ENCODE measurements around the gene POLE2. TPM values are rescaled to one million over a fixed set of nuclear protein-coding genes. Genes with fewer than 3 reads are reported as not detected.
"Not testable (repeated sequence)": the region's sequence is repeated elsewhere in the genome, so short reads cannot be mapped to it uniquely, and the experiment has no call there.

POLE2 gene
- total RNA-seq, 1 donor from 2014 or later = 66.9 TPM

DNA sequence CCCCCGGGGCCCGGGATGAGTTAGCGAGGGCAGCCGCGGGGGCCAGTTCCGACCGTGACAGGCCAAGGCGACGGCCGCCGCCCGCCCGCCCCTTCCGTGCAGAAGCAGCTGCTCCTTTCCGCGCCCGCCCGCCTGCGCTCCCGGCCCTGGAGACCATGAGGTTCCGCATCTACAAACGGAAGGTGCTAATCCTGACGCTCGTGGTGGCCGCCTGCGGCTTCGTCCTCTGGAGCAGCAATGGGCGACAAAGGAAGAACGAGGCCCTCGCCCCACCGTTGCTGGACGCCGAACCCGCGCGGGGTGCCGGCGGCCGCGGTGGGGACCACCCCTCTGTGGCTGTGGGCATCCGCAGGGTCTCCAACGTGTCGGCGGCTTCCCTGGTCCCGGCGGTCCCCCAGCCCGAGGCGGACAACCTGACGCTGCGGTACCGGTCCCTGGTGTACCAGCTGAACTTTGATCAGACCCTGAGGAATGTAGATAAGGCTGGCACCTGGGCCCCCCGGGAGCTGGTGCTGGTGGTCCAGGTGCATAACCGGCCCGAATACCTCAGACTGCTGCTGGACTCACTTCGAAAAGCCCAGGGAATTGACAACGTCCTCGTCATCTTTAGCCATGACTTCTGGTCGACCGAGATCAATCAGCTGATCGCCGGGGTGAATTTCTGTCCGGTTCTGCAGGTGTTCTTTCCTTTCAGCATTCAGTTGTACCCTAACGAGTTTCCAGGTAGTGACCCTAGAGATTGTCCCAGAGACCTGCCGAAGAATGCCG lies 66.7 kb downstream of the POLE2 start:
- H3K9me3 Mint-ChIP-seq = no peaks in the 10 kb centered on the region
- peaks cover 34% of the 10 kb centered on the region for H3K4me1 Mint-ChIP-seq
- H3K36me3 ChIP-seq = peaks cover 22% of the 10 kb centered on the region
- peak; percentile 79 for DNase-seq (ENCODE audit: low spot score)
- peaks cover 51% of the 10 kb centered on the region for H3F3A ChIP-seq (ENCODE audit: low read depth)
- H3K79me2 ChIP-seq (ENCODE audit: low read depth) = peaks cover 69% of the 10 kb centered on the region
- TF ChIP-seq EZH2phosphoT487 (IDR thresholded peaks at IDR 0.05) = peak; percentile 23
- TF ChIP-seq, protein P1, sequence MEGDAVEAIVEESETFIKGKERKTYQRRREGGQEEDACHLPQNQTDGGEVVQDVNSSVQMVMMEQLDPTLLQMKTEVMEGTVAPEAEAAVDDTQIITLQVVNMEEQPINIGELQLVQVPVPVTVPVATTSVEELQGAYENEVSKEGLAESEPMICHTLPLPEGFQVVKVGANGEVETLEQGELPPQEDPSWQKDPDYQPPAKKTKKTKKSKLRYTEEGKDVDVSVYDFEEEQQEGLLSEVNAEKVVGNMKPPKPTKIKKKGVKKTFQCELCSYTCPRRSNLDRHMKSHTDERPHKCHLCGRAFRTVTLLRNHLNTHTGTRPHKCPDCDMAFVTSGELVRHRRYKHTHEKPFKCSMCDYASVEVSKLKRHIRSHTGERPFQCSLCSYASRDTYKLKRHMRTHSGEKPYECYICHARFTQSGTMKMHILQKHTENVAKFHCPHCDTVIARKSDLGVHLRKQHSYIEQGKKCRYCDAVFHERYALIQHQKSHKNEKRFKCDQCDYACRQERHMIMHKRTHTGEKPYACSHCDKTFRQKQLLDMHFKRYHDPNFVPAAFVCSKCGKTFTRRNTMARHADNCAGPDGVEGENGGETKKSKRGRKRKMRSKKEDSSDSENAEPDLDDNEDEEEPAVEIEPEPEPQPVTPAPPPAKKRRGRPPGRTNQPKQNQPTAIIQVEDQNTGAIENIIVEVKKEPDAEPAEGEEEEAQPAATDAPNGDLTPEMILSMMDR (IDR thresholded peaks at IDR 0.05) = no peak
- TF ChIP-seq EZH2 (IDR thresholded peaks at IDR 0.05) = peak; percentile 12
- H3K4me3 Mint-ChIP-seq = peak overlapping the region; percentile 100
- peak overlapping the region; percentile 4 for H3K9ac ChIP-seq
- H3K27ac Mint-ChIP-seq = no peak overlapping the region
- peak overlapping the region; percentile 72 for H3K4me3 ChIP-seq
- no peak overlapping the region for H3K27ac ChIP-seq
- H3K9me3 ChIP-seq (ENCODE audit: low read depth) = no peaks in the 10 kb centered on the region
- H2AFZ ChIP-seq (replicated peaks) = peak overlapping the region; percentile 17
- peaks cover 5% of the 10 kb centered on the region for H3K27me3 Mint-ChIP-seq (ENCODE audit: insufficient read depth, low read depth)
- H3K27me3 ChIP-seq = no peaks in the 10 kb centered on the region
- H3K4me2 ChIP-seq = peak overlapping the region; percentile 95
- peaks cover 22% of the 10 kb centered on the region for H3K4me1 ChIP-seq
- peaks cover 20% of the 10 kb centered on the region for H3K36me3 Mint-ChIP-seq
- H4K20me1 ChIP-seq (ENCODE audit: low read depth) = peaks cover 54% of the 10 kb centered on the region

DNA sequence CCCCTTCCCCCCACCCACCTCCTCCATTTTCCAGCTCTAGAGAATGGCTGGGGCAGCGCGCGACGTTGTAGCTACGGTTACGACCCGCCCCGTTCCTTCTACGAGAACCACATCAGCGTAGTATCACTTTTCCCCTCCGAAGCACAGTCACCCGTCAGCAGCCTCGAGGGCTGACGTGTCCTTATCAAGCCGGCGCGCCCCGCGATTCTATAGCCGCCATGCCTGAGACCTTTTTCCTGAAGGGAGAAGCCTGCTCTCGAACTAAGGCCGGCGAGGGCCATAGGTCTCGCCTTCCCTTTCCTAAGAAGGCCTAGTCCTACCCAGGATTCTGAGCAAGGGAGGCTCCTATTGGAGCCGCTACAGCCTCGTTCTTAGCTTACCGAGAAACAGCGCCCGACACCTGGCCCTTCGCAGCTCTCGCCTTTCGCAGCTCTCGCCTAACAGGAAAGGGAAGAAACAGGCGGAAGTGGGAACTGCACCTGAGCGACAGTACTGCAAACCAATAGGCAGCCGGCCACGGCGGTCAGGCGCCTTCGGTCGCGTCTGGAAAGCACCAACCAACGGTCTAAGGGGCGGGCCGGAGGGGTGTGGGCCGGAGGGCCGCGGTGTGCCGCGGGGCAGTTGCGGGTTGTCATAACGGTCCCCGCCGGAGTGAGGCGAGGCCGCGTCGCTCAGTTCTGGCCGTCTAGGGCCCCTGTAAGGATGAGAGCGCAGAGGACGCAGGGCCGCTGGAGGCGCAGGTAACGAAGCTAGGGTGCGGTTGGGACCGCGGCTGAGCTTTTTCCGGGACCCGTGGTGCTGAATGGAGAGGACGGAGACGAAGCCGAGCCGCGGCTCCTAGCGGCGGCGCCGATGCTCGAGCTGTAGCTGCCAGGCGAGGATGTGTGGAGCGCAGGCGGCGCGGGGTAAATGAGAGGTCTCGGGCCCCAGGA lies 67.6 kb downstream of the POLE2 start, which contains the start of the genes MGAT2 and RPL36AL:
Gene MGAT2, plus strand, starts transcription at position 618 of the 932 bp plus-strand sequence. CDS start 470 bp downstream, outside the sequence.
Gene RPL36AL, minus strand, starts transcription at position 445 of the 932 bp plus-strand sequence. CDS start 1,522 bp downstream, outside the sequence.
- Mint-ChIP-seq H3K9me3 (no peaks in the 10 kb centered on the region), H3K36me3 (peaks cover 23% of the 10 kb centered on the region), H3K27ac (peak within 1 kb of the TSS; percentile 95), H3K4me1 (peaks cover 34% of the 10 kb centered on the region), H3K27me3 (ENCODE audit: insufficient read depth, low read depth) (peaks cover 5% of the 10 kb centered on the region), H3K4me3 (peak within 1 kb of the TSS; percentile 100)
- Histone ChIP-seq H3K4me1 (peaks cover 22% of the 10 kb centered on the region), H3K27ac (peak within 1 kb of the TSS; percentile 88), H3K9ac (peak within 1 kb of the TSS; percentile 65), H3K4me3 (peak within 1 kb of the TSS; percentile 72), H3F3A (ENCODE audit: low read depth) (peaks cover 52% of the 10 kb centered on the region), H4K20me1 (ENCODE audit: low read depth) (peaks cover 48% of the 10 kb centered on the region), H3K4me2 (peak within 1 kb of the TSS; percentile 95), H3K36me3 (peaks cover 18% of the 10 kb centered on the region), H3K27me3 (no peaks in the 10 kb centered on the region), H3K9me3 (ENCODE audit: low read depth) (no peaks in the 10 kb centered on the region), H2AFZ (replicated peaks) (peak within 1 kb of the TSS; percentile 50), H3K79me2 (ENCODE audit: low read depth) (peaks cover 68% of the 10 kb centered on the region)
- TF ChIP-seq EZH2phosphoT487 (IDR thresholded peaks at IDR 0.05) (peak; percentile 11), EZH2 (IDR thresholded peaks at IDR 0.05) (peak; percentile 55)
- TF ChIP-seq, protein P1 (IDR thresholded peaks at IDR 0.05) = peak; percentile 40
- DNase-seq (ENCODE audit: low spot score) = peak; percentile 99

DNA sequence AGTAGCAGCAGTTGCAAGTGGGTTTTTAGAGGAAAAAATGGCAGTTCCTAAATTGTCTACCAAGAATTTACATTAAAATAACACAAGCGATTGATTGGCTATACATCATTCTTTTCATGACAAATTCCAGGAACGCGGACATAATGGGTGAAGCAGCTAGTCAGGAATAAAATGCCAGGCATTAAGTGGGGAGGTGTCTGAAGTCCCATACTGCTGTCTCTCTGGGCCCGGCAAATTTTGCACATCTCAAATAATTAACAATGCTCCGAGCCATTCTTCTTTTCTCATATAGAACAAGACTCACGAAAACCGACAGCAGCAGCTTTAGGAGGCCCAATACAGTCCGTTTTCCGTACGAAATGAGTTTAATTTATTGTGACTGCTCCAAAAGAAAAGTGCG lies 68.3 kb downstream of the POLE2 start:
- Histone ChIP-seq H3K36me3 (peaks cover 11% of the 10 kb centered on the region), H3K9ac (peak overlapping the region; percentile 65), H3K27ac (peak overlapping the region; percentile 88), H2AFZ (replicated peaks) (no peak overlapping the region), H4K20me1 (ENCODE audit: low read depth) (peaks cover 48% of the 10 kb centered on the region), H3F3A (ENCODE audit: low read depth) (peaks cover 53% of the 10 kb centered on the region), H3K4me2 (peak overlapping the region; percentile 93), H3K4me1 (peaks cover 22% of the 10 kb centered on the region), H3K27me3 (no peaks in the 10 kb centered on the region), H3K9me3 (ENCODE audit: low read depth) (no peaks in the 10 kb centered on the region), H3K79me2 (ENCODE audit: low read depth) (peaks cover 61% of the 10 kb centered on the region), H3K4me3 (peak overlapping the region; percentile 72)
- Mint-ChIP-seq H3K27ac (peak overlapping the region; percentile 95), H3K4me1 (peaks cover 34% of the 10 kb centered on the region), H3K36me3 (peaks cover 20% of the 10 kb centered on the region), H3K9me3 (no peaks in the 10 kb centered on the region), H3K4me3 (peak overlapping the region; percentile 100), H3K27me3 (ENCODE audit: insufficient read depth, low read depth) (peaks cover 5% of the 10 kb centered on the region)
- DNase-seq (ENCODE audit: low spot score) = no peak
- TF ChIP-seq EZH2 (IDR thresholded peaks at IDR 0.05) (no peak), EZH2phosphoT487 (IDR thresholded peaks at IDR 0.05) (no peak)
- TF ChIP-seq, protein P1 (IDR thresholded peaks at IDR 0.05) = no peak

DNA sequence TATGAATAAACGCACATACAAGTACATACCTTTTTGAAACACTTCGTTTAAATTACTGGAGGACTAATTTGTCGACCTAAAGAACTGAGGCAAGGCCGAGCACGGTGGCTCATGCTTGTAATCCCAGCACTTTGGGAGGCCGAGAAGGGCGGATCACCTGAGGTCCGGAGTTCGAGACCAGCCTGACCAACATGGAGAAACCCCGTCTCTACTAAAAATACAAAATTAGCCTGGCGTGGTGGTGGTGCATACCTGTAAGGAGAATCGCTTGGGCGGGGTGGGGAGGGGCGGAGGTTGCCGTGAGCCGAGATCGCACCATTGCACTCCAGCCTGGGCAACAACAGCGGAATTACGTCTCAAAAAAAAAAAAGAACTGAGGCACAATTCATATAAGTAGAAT lies 68.7 kb downstream of the POLE2 start:
- H3K27ac ChIP-seq; H3K27me3 Mint-ChIP-seq (ENCODE audit: insufficient read depth, low read depth); H2AFZ ChIP-seq (replicated peaks); DNase-seq (ENCODE audit: low spot score); H3K9me3 ChIP-seq (ENCODE audit: low read depth); H3K27me3 ChIP-seq; H3K9me3 Mint-ChIP-seq; H3K36me3 ChIP-seq: not testable (repeated sequence)
- Histone ChIP-seq H3K4me1 (peaks cover 22% of the 10 kb centered on the region), H3K9ac (peak overlapping the region; percentile 65), H3K4me2 (peak overlapping the region; percentile 93), H4K20me1 (ENCODE audit: low read depth) (peaks cover 45% of the 10 kb centered on the region), H3K79me2 (ENCODE audit: low read depth) (peaks cover 61% of the 10 kb centered on the region), H3K4me3 (peak overlapping the region; percentile 72), H3F3A (ENCODE audit: low read depth) (peaks cover 49% of the 10 kb centered on the region)
- Mint-ChIP-seq H3K27ac (peak overlapping the region; percentile 95), H3K4me3 (peak overlapping the region; percentile 100), H3K4me1 (peaks cover 34% of the 10 kb centered on the region), H3K36me3 (peaks cover 21% of the 10 kb centered on the region)

Measured in neural progenitor cell (in vitro differentiated cells).